HepG2 (cell line): ENCODE measurements around the gene IL22RA1. TPM values are rescaled to one million over a fixed set of nuclear protein-coding genes. Genes with fewer than 3 reads are reported as not detected.

Experiments
- ARNTL ChIP-seq: sonication (generic); formaldehyde crosslinking; IDR thresholded peaks from 2 replicates; pipeline ENCODE4 v1.4.0; 2020; ENCODE audit warnings: mild to moderate bottlenecking, missing genetic modification reagents
- BORCS8-MEF2B ChIP-seq: sonication (generic); formaldehyde crosslinking; IDR thresholded peaks from 2 replicates; pipeline ENCODE4 v1.8.0; 2022; ENCODE audit warnings: mild to moderate bottlenecking, missing genetic modification reagents
- ELF3 ChIP-seq: IDR thresholded peaks from 2 replicates; pipeline ENCODE4 v1.6.1; 2016; ENCODE audit warnings: missing genetic modification reagents, missing compliant biosample characterization
- ESRRA ChIP-seq: sonication (generic); formaldehyde crosslinking; IDR thresholded peaks from 2 replicates; pipeline ENCODE4 v1.5.1; 2020; ENCODE audit warnings: mild to moderate bottlenecking, low read depth, missing genetic modification reagents
- GABPA ChIP-seq, 2 experiments: IDR thresholded peaks; 2 replicates each; pipeline ENCODE4 v1.6.1; 2011 to 2016; ENCODE audit warnings: low read depth in 2 of 2, low read length in 1 of 2, missing biosample characterization in 1 of 2, missing genetic modification characterization in 1 of 2
- KLF13 ChIP-seq: sonication (generic); formaldehyde crosslinking; IDR thresholded peaks from 2 replicates; pipeline ENCODE4 v1.4.0; 2020; ENCODE audit warnings: mild to moderate bottlenecking, missing genetic modification reagents
- KMT2A ChIP-seq: sonication (generic); formaldehyde crosslinking; IDR thresholded peaks from 2 replicates; pipeline ENCODE4 v1.4.0; 2020; ENCODE audit warnings: missing genetic modification reagents
- MAZ ChIP-seq, 2 experiments: sonication (generic) in 1 of 2; formaldehyde crosslinking in 1 of 2; IDR thresholded peaks; 2 replicates each; pipeline versions ENCODE4 v1.5.0 to v1.6.1; 2012 to 2020; ENCODE audit warnings: low read depth in 2 of 2, mild to moderate bottlenecking in 2 of 2, borderline replicate concordance in 1 of 2, improper control_type of control experiment in 1 of 2, low read length in 1 of 2, missing genetic modification reagents in 1 of 2, moderate library complexity in 1 of 2
- RNF219 ChIP-seq: sonication (generic); formaldehyde crosslinking; IDR thresholded peaks from 2 replicates; pipeline ENCODE4 v1.5.0; 2020; ENCODE audit warnings: mild to moderate bottlenecking, missing genetic modification reagents
- TFAP4 ChIP-seq: sonication (generic); IDR thresholded peaks from 2 replicates; pipeline ENCODE4 v1.6.1; 2016; ENCODE audit warnings: low read depth, borderline replicate concordance
- UBTF ChIP-seq: sonication (generic); formaldehyde crosslinking; IDR thresholded peaks from 2 replicates; pipeline ENCODE4 v1.4.0; 2020; ENCODE audit warnings: mild to moderate bottlenecking, missing genetic modification reagents
- ZNF451 ChIP-seq: sonication (generic); formaldehyde crosslinking; IDR thresholded peaks from 2 replicates; pipeline ENCODE4 v1.5.0; 2020; ENCODE audit warnings: mild to moderate bottlenecking, missing genetic modification reagents
- ZNF468 ChIP-seq: sonication (generic); formaldehyde crosslinking; IDR thresholded peaks from 2 replicates; pipeline ENCODE4 v1.8.0; 2022; ENCODE audit warnings: mild to moderate bottlenecking, moderate library complexity, missing genetic modification reagents
- ZNF501 ChIP-seq: sonication (generic); formaldehyde crosslinking; IDR thresholded peaks from 2 replicates; pipeline ENCODE4 v1.5.1; 2020; ENCODE audit warnings: mild to moderate bottlenecking, moderate library complexity, missing genetic modification reagents
- ZNF687 ChIP-seq: sonication (generic); formaldehyde crosslinking; IDR thresholded peaks from 2 replicates; pipeline ENCODE4 v1.5.1; 2020; ENCODE audit warnings: mild to moderate bottlenecking, missing genetic modification reagents, moderate library complexity
- polyA plus RNA-seq, 8 experiments: library from polyadenylated mRNA; depleted of rRNA in 3 of 8; stranded (reverse) in 7 of 8; unstranded in 1 of 8; fragments of >200 nt; fragmentation: Illumina TruSeq in 4 of 8; extraction: Trizol in 4 of 8; gene quantifications; 2 replicates each; pipeline versions ENCODE4 v1.2.1 to v1.2.3, GENCODE V29; 2011 to 2016; ENCODE audit warnings: low read depth in 4 of 8, missing spikeins in 1 of 8, mixed read lengths in 1 of 8; ENCODE audit not compliant: insufficient read depth in 1 of 8
- total RNA-seq, 5 experiments: library from RNA; depleted of rRNA; stranded (reverse); fragments of >200 nt; fragmentation: Illumina TruSeq; extraction: Trizol; gene quantifications; 2 replicates each; pipeline ENCODE4 v1.2.3, GENCODE V29; 2016; ENCODE audit warnings: low read depth in 1 of 5

The IL22RA1 gene
- total and polyA plus RNA-seq, 2 of the 13 experiments (the other 11 are each of a cell fraction or from before 2014, with no cell fraction given), result 4.4 to 10.2 TPM

- TF ChIP-seq ZNF687 (CRISPR knock-in tag) (peak; percentile 73), ESRRA (no peak; the same call in 1 of the 2 replicates), GABPA (IDR thresholded peaks at IDR 0.05; ENCODE audit: low read depth, low read length) (no peak), GABPA (CRISPR knock-in tag; IDR thresholded peaks at IDR 0.05; ENCODE audit: low read depth) (peak; percentile 17; the same call in 1 of the 2 replicates), UBTF (CRISPR knock-in tag) (0 out of 2 replicates have a peak, but pooled peaks have one; percentile 28), ELF3 (CRISPR knock-in tag) (peak; percentile 56), KLF13 (CRISPR knock-in tag) (no peak), ZNF468 (CRISPR knock-in tag) (no peak), MAZ (IDR thresholded peaks at IDR 0.05; ENCODE audit: borderline replicate concordance, low read depth, low read length) (no peak), MAZ (CRISPR knock-in tag; IDR thresholded peaks at IDR 0.05; ENCODE audit: low read depth) (0 out of 2 replicates have a peak, but pooled peaks have one; percentile 43), TFAP4 (peak; percentile 52; the same call in 1 of the 2 replicates), ZNF501 (peak; percentile 53; the same call in 1 of the 2 replicates), BORCS8-MEF2B (CRISPR knock-in tag) (peak; percentile 25; the same call in 1 of the 2 replicates), ARNTL (CRISPR knock-in tag) (0 out of 2 replicates have a peak, but pooled peaks have one; percentile 13), RNF219 (no peak), ZNF451 (CRISPR knock-in tag) (0 out of 2 replicates have a peak, but pooled peaks have one; percentile 38), KMT2A (CRISPR knock-in tag) (no peak)
Observed at GRCh38 chr1:24150234-24151174, 7.6 kb upstream of the IL22RA1 start (continued).
